Lung microvascular endothelial cell (primary cell): Measurements from ENCODE around the gene PCCA. TPM values are rescaled to one million over a fixed set of nuclear protein-coding genes. Genes with fewer than 3 reads are reported as not detected.

Source experiments
- DNase-seq, 2 donors: peaks; one replicate each; pipeline versions ENCODE4 v3.0.0 to v3.0.0-alpha.2; 2010; ENCODE audit warnings: low read depth in 2 of 2
- total RNA-seq: library from RNA; depleted of rRNA; stranded (reverse); fragments of >200 nt; gene quantifications from 2 replicates; pipeline ENCODE4 v1.2.1, GENCODE V29; 2014

The PCCA gene
- total RNA-seq, 1 donor from 2014 or later = 74.6 TPM

DNA sequence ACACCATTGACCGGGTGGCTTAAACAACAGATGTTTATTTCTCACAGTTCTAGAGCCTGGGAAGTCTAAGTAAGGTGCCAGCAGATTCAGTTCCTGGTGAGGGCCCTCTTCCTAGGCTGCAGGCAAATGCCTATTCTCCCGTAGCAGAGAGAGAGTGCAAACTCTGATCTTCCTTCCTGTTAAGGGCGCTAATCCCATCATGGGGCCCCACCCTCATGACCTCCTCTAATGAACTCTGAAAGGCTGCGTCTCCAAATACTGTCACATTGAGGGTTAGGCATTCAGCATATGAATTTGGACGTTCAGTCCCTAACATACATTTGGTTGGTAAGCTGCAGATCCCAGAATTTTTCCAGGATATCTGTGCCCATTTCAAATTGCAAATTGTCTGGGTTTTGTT, 370.9 kb downstream of the PCCA start:
- DNase-seq = no peak

DNA sequence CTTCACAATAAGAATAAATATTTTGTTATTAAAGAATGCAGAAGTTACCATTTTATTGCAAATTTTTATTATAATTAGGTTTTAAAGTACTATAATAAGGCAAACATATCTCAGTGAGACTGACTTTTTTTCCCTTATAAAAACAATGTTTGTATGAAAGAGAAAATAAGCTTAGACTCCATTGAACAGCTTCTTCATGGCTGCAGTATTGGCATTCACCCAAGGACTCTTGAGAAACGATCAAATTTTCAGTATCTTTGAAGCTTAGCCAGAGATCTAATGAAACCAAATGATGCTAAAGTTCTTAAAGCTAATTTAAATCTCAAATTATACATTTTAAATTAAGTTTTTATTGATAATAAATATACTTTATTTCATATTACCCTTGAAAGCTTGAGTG, 371.4 kb downstream of the PCCA start:
- DNase-seq = no peak

- DNase-seq = no peak
Measured at GRCh38 chr13:100460791-100461190, 371.9 kb downstream of the PCCA start.

GRCh38 chr13:100461309-100462030, 372.6 kb downstream of the PCCA start:
- DNase-seq = peak; percentile 42 to 76

GRCh38 chr13:100464006-100464405, 375.1 kb downstream of the PCCA start:
- DNase-seq = peak; percentile 46 to 71

DNA sequence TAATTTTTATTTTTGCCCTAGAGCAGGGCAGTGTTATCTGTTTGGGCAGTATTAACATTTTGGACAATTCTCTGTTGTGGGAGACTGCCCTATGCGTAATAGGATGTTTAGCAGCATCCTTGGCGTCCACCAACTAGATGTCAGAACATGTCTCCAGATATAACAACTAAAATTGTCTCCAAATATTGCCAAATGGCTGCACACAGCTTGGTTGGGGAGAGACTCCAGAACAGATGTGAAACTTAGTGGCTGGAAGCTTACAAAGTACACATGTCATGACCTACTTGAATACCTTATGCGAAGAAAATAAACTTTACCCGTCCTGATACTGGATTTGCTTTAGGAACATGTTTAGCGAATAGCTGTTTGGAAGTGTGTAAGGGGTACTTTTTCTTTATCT, 376.7 kb downstream of the PCCA start:
- DNase-seq = no peak

DNA sequence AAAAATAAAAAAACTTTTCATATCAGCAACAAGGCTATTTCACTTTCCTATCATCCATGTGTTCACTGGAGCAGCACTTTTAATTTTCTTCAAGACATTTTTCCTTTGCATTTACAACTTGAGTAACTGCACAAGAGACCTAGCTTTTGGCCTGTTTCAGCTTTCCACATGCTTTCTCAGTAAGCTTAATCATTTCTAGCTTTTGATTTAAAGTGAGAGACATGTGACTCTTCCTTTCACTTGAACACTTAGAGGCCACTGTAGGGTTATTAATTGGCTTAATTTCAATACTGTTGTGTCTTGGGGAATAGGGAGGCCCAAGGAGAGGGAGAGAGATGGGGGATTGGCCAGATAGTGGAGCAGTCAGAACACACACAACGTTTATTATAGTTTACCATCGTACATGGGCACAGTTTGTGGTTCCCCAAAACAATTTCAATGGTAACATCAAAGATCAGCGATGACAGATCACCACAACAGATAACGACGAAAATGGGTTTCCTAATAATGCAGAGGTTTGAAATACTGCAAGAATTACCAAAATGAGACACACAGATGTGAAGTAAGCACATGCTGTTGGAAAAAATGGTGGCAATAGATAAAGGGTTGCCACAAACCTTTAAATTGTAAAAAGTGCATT, 382.1 kb downstream of the PCCA start:
- no peak for DNase-seq

DNA sequence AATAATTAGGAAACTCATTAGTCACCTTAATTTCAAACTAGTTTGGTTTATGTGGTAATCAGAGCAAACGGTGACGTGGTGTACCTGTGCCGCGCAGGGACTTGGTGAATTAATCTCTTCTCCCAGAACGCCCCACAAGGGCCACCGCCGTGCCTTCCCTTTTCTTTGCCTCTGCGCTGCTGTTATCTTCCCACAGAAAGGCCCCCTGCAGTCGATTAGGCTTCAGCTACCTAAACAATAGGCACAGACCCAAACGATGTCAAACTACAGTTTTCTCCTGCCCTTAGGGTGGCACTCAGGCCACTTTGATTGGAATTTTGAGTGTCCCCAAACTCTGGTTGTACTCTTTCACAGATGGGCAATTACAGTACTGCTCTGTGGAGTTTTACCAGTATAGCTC, 384.2 kb downstream of the PCCA start:
- no peak for DNase-seq

- no peak for DNase-seq
Measured at GRCh38 chr13:100473501-100474044, 384.7 kb downstream of the PCCA start.

GRCh38 chr13:100476963-100477362, 388.1 kb downstream of the PCCA start:
- DNase-seq = no peak

GRCh38 chr13:100478107-100478809, 389.4 kb downstream of the PCCA start:
- DNase-seq = no peak

- DNase-seq = no peak
Measured at GRCh38 chr13:100480676-100481075, 391.8 kb downstream of the PCCA start.

- DNase-seq = no peak
Measured at GRCh38 chr13:100483139-100483538, 394.2 kb downstream of the PCCA start.

DNA sequence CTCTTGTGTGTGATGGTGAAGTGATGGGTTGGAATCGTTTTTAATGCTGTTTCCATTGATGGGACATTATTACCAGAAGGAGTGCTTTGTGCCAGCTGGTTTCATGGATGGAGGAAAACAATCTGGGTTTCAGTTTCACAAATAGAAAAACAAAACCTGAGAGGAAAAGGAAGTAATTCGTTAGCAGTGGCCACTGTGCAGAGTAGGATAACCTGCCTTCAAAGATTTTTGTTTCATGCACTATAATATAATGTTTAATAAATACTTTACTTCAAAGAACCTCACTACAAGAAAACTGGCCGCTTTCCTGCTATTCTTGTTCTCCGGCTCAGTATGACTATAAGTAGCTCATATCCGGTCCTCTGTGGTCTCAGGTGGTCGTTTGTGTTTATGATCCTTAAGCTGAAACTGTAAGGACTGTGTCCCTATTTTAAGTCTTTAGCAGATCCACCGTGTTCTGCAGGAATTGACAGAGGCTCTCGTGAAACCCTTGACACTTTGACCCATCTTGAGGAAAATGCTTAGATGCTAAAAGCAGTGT, 395.0 kb downstream of the PCCA start:
- DNase-seq = peak; percentile 48 to 49

DNA sequence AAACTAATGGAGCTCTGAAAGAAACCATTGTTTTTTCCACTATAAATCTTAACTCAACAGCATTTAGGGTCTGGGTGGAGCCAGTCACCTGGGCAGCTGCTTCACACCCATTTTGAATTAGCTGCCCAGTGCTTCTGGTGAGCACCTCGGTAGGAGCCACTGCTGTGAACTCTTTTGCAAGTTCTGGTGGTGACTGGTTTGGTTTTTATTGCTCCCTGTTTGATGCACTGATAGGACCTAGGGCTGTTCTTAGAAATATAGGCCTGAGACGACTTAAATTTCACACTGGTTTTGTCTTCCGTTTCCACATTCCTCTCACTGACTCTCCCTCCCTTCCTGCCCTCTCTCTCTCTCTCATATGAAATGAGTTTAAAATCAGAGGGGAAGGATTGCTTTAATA, 395.8 kb downstream of the PCCA start:
- DNase-seq = no peak

GRCh38 chr13:100485265-100485664, 396.4 kb downstream of the PCCA start:
- DNase-seq = no peak

GRCh38 chr13:100490692-100491091, 401.8 kb downstream of the PCCA start:
- DNase-seq = peak in 1 of 2 donors; percentile 9

DNA sequence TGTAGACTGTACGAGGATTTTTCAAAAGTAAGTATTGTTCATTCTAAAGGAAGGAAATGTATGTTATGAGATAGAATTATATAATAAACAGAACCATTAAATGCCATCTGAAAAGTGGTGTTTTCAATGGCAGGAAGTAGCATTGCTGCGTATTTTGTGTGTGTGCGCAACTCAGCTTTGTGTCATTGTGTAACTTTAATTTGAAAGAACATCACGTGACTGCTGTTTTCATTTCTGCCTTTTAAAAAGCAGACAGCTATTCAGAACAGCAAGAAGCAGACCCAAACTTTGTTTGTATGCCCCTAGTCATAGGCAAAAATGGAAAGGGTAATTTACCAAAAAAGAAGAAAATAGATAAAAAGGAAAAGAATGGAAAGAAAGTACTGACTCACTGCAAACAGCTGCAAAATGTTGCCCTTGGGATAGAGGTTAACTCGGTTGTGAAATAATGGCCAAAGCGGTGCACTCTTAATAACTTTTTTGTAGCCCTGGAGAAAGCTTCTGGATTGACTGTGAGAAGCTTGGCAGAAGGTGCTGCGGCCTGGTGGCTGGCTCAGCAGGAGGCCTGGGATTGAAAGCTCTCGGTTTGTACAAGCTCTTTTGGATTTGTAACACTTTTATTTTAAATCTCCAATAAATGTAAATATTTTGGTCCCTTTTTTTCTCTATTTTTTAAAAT, 402.4 kb downstream of the PCCA start:
- DNase-seq = peak; percentile 55 to 79

DNA sequence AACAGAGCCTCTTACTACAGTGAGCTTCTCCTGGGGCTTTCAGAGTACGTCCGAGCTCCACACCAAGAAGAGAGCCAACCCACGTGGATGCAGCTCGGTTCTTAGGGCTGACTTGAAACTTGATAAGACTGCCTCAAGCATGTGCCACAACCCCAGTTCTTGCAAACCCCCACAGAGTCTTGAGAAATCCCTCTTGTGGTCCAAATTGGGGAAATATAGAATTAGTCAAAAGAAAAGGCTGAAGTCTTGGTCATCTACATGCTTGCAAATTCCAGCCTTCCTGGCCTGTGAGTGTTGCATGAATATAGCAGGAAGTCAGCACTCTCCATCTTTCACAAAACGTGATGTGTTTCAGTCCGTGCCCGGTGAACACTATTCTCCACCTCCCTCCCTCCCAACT, 404.5 kb downstream of the PCCA start:
- no peak for DNase-seq

DNA sequence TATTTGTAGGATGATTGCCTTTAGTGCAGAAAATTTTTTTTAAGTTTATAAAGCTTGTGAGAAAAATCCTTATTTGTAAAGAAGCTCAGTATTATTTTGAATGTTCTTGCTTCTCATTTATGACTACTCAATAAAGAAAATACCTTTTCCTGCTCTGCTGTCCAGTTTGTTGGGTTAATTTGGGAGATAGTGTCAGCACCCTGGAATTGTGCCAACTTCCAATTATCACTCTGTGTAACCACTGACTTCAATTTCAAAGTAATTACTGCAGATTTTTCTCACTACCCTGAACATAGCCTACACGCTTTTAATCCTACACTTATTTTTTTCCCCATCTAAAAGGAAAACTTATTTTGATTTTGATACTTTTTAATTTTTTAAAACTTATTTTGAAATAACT, 406.6 kb downstream of the PCCA start:
- DNase-seq = peak in 1 of 2 donors; percentile 10

DNA sequence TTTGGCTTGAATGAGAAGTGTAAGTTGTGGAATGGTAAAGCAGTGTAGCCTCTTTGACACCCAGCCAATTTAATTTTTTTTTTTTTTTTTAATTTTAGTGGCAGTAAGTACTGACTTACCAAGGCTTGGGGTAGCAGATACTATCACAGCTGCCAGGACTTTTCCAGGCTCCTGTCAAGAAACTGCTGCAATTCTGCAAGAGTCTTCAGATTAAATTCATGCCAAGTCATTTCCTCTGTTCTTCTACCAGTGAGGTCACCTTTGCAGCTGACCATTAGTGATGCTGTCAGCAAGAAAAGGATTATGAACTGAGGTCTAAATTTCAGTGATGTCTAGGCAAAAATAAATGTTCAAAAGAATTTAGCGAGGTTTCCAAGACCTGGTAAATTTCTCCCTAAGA, 408.5 kb downstream of the PCCA start:
- peak in 1 of 2 donors; percentile 87 for DNase-seq

- no peak for DNase-seq
Measured at GRCh38 chr13:100502446-100502845, 413.6 kb downstream of the PCCA start.
